Naive thymus-derived CD4-positive, alpha-beta T cell (primary cell): ENCODE measurements around the gene ITGAX. TPM values are rescaled to one million over a fixed set of nuclear protein-coding genes. Genes with fewer than 3 reads are reported as not detected.

Experiments
- ATAC-seq: fragments of 150-1000 bp; cut with Tn5 transposase; 2 replicates; pipeline ENCODE4 v1.10.0; 2021; ENCODE audit warnings: mild to moderate bottlenecking, moderate library complexity
- CTCF ChIA-PET: fragments of 350-600 bp; sonication (Branson Sonifier 250); formaldehyde crosslinking; loops from one replicate; lab custom pipeline; 2021; ENCODE audit warnings: antibody characterized with exemption; lab: Charles Lee
- POLR2A ChIA-PET: fragments of 350-600 bp; sonication (Branson Sonifier 250); formaldehyde crosslinking; loops from one replicate; lab custom pipeline; 2021; ENCODE audit warnings: antibody characterized with exemption, inconsistent platforms; lab: Charles Lee
- DNase-seq, 9 donors: peaks; one replicate each; pipeline versions ENCODE4 v3.0.0 to v3.0.0-alpha.2; 2020 to 2022; ENCODE audit warnings: mixed read lengths in 1 of 9
- H3K27ac ChIP-seq: one replicate; pipeline ENCODE4 v1.7.0; 2013; ENCODE audit warnings: mild to moderate bottlenecking, low read depth, low read length, moderate library complexity
- H3K27me3 ChIP-seq, 2 donors: one replicate each; pipeline ENCODE4 v1.7.0; 2013; ENCODE audit warnings: low read length in 2 of 2, mild to moderate bottlenecking in 2 of 2, moderate library complexity in 2 of 2; ENCODE audit not compliant: control insufficient read depth in 2 of 2, insufficient read depth in 2 of 2
- H3K36me3 ChIP-seq, 3 experiments: 1 replicate in 2 of 3; 2 replicates in 1 of 3; pipeline ENCODE4 v1.7.0; 2013; ENCODE audit warnings: low read length in 3 of 3, mild to moderate bottlenecking in 3 of 3, moderate library complexity in 1 of 3; ENCODE audit not compliant: insufficient read depth in 3 of 3, control insufficient read depth in 2 of 3
- H3K4me1 ChIP-seq, 2 donors: one replicate each; pipeline ENCODE4 v1.7.0; 2013; ENCODE audit warnings: low read length in 2 of 2, mild to moderate bottlenecking in 2 of 2, moderate library complexity in 1 of 2; ENCODE audit not compliant: control insufficient read depth in 2 of 2, insufficient read depth in 2 of 2
- H3K4me3 ChIP-seq: 2 replicates; pipeline ENCODE4 v1.7.0; 2013; ENCODE audit warnings: mild to moderate bottlenecking, low read length
- H3K9me3 ChIP-seq, 3 experiments: 1 replicate in 2 of 3; 2 replicates in 1 of 3; pipeline ENCODE4 v1.7.0; 2013; ENCODE audit warnings: low read length in 3 of 3; ENCODE audit not compliant: control insufficient read depth in 2 of 3
- H3K27ac Mint-ChIP-seq, 9 donors: one replicate each; pipeline ENCODE4 v1.8.0; 2020 to 2022; ENCODE audit warnings: mixed read lengths in 9 of 9, mild to moderate bottlenecking in 8 of 9, moderate library complexity in 5 of 9, inconsistent platforms in 2 of 9
- H3K27me3 Mint-ChIP-seq, 5 donors: one replicate each; pipeline ENCODE4 v1.8.0; 2021 to 2022; ENCODE audit warnings: mixed read lengths in 5 of 5, mild to moderate bottlenecking in 1 of 5
- H3K36me3 Mint-ChIP-seq, 5 donors: one replicate each; pipeline ENCODE4 v1.8.0; 2020 to 2022; ENCODE audit warnings: mixed read lengths in 5 of 5, mild to moderate bottlenecking in 3 of 5, inconsistent platforms in 1 of 5
- H3K4me1 Mint-ChIP-seq, 7 donors: one replicate each; pipeline ENCODE4 v1.8.0; 2020 to 2022; ENCODE audit warnings: mixed read lengths in 7 of 7, mild to moderate bottlenecking in 3 of 7, inconsistent platforms in 1 of 7
- H3K4me3 Mint-ChIP-seq, 10 donors: one replicate each; pipeline ENCODE4 v1.8.0; 2020 to 2022; ENCODE audit warnings: mild to moderate bottlenecking in 10 of 10, mixed read lengths in 10 of 10, moderate library complexity in 6 of 10, inconsistent platforms in 2 of 10
- H3K9me3 Mint-ChIP-seq, 11 donors: one replicate each; pipeline ENCODE4 v1.8.0; 2020 to 2022; ENCODE audit warnings: mixed read lengths in 11 of 11, mild to moderate bottlenecking in 4 of 11, inconsistent platforms in 1 of 11, moderate library complexity in 1 of 11
- intact Hi-C, 2 donors: fragments of 100-400 bp; cut with micrococcal nuclease; formaldehyde crosslinking; loops; one replicate each; pipeline ENCODE4 v1.15.1; 2023
- polyA plus RNA-seq, 2 donors: library from polyadenylated mRNA; unstranded; fragments of 300-500 nt; fragmentation: Illumina TruSeq; gene quantifications; one replicate each; pipeline ENCODE4 v1.2.3, GENCODE V29; 2021
- total RNA-seq, 6 experiments: library from RNA in 5 of 6; stranded (reverse) in 5 of 6; gene quantifications; 1 replicate in 5 of 6; 2 replicates in 1 of 6; pipeline ENCODE4 v1.2.3 and lab custom pipeline; 2021 to 2026

ITGAX gene
- total and polyA plus RNA-seq, 7 experiments from 2014 or later = 0.05 to 306 (median 22.1) TPM; not detected in 1

DNA sequence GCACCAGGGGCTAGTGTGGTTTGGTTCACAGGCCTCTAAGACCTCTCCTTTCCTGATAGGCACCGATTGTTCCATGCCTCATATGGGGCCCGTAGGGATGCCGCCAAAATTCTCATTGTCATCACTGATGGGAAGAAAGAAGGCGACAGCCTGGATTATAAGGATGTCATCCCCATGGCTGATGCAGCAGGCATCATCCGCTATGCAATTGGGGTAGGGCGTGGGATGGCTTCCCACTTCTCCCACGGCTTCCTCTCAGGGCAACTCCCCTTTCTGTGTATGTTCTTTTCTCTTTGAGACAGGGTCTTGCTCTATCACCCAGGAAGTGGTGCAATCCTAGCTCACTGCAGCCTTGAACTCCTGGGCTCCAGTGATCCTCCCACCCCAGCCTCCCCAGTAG lies 5.3 kb downstream of the ITGAX start:
- no peaks in the 10 kb centered on the region for H3K27me3 Mint-ChIP-seq
- H3K36me3 Mint-ChIP-seq = peaks cover 0 to 6% (median 0%) of the 10 kb centered on the region in 5 donors
- H3K4me3 ChIP-seq = no peak overlapping the region
- no peaks in the 10 kb centered on the region for H3K36me3 ChIP-seq
- DNase-seq (no peak), ATAC-seq (no peak)
- no peak overlapping the region for H3K27ac Mint-ChIP-seq
- peaks cover 0 to 13% of the 10 kb centered on the region in 2 donors for H3K4me1 ChIP-seq
- no peaks in the 10 kb centered on the region for H3K9me3 ChIP-seq
- no peak overlapping the region for H3K27ac ChIP-seq
- intact Hi-C loops = no loop called here
- H3K27me3 ChIP-seq = no peaks in the 10 kb centered on the region
- peaks cover 0 to 3% (median 0%) of the 10 kb centered on the region in 11 donors for H3K9me3 Mint-ChIP-seq
- H3K4me3 Mint-ChIP-seq = no peak overlapping the region
- POLR2A ChIA-PET = no interaction called here
- H3K4me1 Mint-ChIP-seq = peaks cover 0 to 38% (median 8%) of the 10 kb centered on the region in 7 donors
- CTCF ChIA-PET = no interaction called here

DNA sequence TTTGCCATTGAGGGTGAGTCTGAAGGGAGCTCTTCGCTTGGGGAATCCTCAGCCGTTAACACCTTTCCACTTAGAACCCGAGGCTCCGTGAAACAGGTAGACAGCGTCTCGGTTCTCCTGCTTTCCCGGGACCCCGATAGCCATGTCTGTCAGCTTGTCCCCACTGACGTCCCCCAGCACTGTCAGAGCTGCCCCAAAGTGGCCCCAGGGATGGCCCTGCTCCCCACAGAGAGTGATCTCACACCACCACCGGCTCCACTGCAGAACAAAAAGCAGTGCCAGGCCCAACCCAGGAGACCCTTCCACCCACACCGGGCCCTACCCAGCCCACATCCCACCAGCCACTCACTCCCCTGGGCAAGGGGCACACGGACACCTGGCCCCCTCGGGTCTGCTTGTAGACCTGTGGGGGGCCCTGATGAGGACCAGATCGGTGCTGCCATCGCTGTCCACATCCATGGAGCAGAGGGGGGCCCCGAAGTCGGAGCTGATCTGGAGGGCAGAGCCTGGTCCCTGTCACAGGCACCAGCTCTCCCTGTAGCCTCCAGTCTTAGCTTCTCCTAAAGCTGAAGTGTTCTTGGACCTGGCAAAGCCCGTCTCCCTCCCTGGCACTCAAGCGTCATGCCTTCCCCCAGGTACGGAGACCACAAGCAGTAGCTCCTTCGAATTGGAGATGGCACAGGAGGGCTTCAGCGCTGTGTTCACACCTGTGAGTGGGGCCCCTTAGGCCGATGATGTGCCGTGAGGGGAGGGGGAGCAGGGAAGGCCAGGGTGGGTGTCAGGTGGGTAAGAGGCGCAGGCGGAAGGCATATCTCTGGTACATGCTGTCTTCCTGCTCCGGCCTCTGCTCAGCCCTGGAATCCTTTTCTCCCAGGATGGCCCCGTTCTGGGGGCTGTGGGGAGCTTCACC lies 6.5 kb downstream of the ITGAX start:
- H3K4me3 Mint-ChIP-seq = no peak overlapping the region
- H3K27ac Mint-ChIP-seq = peak overlapping the region in 1 of 9 donors; percentile 9
- DNase-seq (no peak), ATAC-seq (no peak)
- Histone ChIP-seq H3K27me3 (no peaks in the 10 kb centered on the region), H3K4me1 (peaks cover 0 to 16% of the 10 kb centered on the region in 2 donors), H3K9me3 (no peaks in the 10 kb centered on the region), H3K27ac (no peak overlapping the region), H3K4me3 (no peak overlapping the region), H3K36me3 (no peaks in the 10 kb centered on the region)
- peaks cover 0 to 3% (median 0%) of the 10 kb centered on the region in 11 donors for H3K9me3 Mint-ChIP-seq
- H3K27me3 Mint-ChIP-seq = no peaks in the 10 kb centered on the region
- peaks cover 0 to 32% (median 8%) of the 10 kb centered on the region in 7 donors for H3K4me1 Mint-ChIP-seq
- POLR2A ChIA-PET = no interaction called here
- intact Hi-C loops = no loop called here
- CTCF ChIA-PET = no interaction called here
- H3K36me3 Mint-ChIP-seq = peaks cover 0 to 9% (median 0%) of the 10 kb centered on the region in 5 donors

GRCh38 chr16:31362476-31363405 lies 7.8 kb downstream of the ITGAX start:
- no peaks in the 10 kb centered on the region for H3K36me3 ChIP-seq
- H3K4me3 ChIP-seq = no peak overlapping the region
- Mint-ChIP-seq H3K27me3 (no peaks in the 10 kb centered on the region), H3K9me3 (peaks cover 0 to 3% (median 0%) of the 10 kb centered on the region in 11 donors), H3K4me1 (peaks cover 6 to 36% (median 12%) of the 10 kb centered on the region in 7 donors), H3K27ac (no peak overlapping the region), H3K36me3 (peaks cover 0 to 13% (median 0%) of the 10 kb centered on the region in 5 donors), H3K4me3 (peak overlapping the region in 1 of 10 donors; percentile 48)
- H3K27me3 ChIP-seq = no peaks in the 10 kb centered on the region
- DNase-seq (no peak), ATAC-seq (no peak)
- no peaks in the 10 kb centered on the region for H3K9me3 ChIP-seq
- CTCF ChIA-PET = no interaction called here
- intact Hi-C loops = no loop called here
- POLR2A ChIA-PET = no interaction called here
- no peak overlapping the region for H3K27ac ChIP-seq
- peaks cover 0 to 16% of the 10 kb centered on the region in 2 donors for H3K4me1 ChIP-seq

DNA sequence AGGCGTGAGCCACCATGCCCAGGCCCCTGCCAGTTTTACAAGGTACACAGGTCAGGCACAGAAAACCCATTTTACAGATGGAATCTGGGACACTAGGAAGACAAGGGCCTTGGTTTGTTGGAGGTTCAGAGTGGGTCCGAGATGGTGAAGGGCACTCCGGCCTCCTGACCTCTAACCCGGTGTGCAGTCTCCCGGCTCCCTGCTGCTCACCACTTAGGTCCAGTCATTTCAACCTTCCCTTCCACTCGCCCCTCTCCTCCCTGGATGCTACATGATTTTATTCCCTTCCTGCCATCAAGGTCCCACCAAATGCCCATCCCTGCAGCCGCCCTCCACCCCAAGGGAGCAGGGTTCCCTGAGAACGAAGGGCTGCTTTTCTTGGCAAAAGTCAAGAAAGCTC lies 8.7 kb downstream of the ITGAX start:
- Histone ChIP-seq H3K27me3 (no peaks in the 10 kb centered on the region), H3K27ac (no peak overlapping the region), H3K9me3 (no peaks in the 10 kb centered on the region), H3K4me1 (peaks cover 0 to 16% of the 10 kb centered on the region in 2 donors), H3K36me3 (no peaks in the 10 kb centered on the region), H3K4me3 (no peak overlapping the region)
- ATAC-seq (no peak), DNase-seq (no peak)
- Mint-ChIP-seq H3K27ac (no peak overlapping the region), H3K4me3 (peak overlapping the region in 1 of 10 donors; percentile 48), H3K27me3 (no peaks in the 10 kb centered on the region), H3K9me3 (peaks cover 0 to 3% (median 0%) of the 10 kb centered on the region in 11 donors), H3K36me3 (peaks cover 0 to 15% (median 0%) of the 10 kb centered on the region in 5 donors), H3K4me1 (peaks cover 6 to 35% (median 12%) of the 10 kb centered on the region in 7 donors)
- ChIA-PET POLR2A (no interaction called here), CTCF (no interaction called here)
- intact Hi-C loops = no loop called here

DNA sequence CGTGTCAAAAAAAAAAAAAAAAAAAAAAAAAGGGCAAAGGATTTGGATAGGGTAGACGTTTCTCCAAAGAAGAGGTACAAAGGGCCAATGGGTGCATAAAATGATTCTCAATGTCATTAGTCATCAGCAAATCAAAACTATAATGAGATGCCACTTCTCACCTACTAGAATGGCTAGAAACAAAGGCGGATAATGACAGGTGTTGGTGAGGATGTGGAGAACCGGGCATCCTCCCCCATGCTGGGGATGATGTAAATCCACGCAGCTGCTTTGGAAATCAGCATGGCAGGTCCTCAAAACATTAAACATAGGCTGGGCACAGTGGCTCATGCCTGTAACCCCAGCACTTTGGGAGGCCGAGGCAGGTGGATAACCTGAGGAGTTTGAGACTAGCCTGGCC lies 9.4 kb downstream of the ITGAX start:
- no peak for DNase-seq
- Histone ChIP-seq H3K27ac (no peak overlapping the region), H3K4me3 (no peak overlapping the region), H3K4me1 (peaks cover 0 to 16% of the 10 kb centered on the region in 2 donors), H3K27me3 (no peaks in the 10 kb centered on the region), H3K9me3 (no peaks in the 10 kb centered on the region), H3K36me3 (no peaks in the 10 kb centered on the region)
- Mint-ChIP-seq H3K4me3 (no peak overlapping the region), H3K4me1 (peaks cover 6 to 32% (median 12%) of the 10 kb centered on the region in 7 donors), H3K36me3 (peaks cover 0 to 15% (median 0%) of the 10 kb centered on the region in 5 donors), H3K27ac (no peak overlapping the region), H3K9me3 (peaks cover 0 to 3% (median 0%) of the 10 kb centered on the region in 11 donors), H3K27me3 (no peaks in the 10 kb centered on the region)
- ChIA-PET CTCF (interaction anchor here (0.6 kb wide), 1 partner anchor 99 kb away, joined by 3 read pairs; no protein-coding TSS in a partner anchor), POLR2A (no interaction called here)
- no peak for ATAC-seq
- intact Hi-C loops = no loop called here

DNA sequence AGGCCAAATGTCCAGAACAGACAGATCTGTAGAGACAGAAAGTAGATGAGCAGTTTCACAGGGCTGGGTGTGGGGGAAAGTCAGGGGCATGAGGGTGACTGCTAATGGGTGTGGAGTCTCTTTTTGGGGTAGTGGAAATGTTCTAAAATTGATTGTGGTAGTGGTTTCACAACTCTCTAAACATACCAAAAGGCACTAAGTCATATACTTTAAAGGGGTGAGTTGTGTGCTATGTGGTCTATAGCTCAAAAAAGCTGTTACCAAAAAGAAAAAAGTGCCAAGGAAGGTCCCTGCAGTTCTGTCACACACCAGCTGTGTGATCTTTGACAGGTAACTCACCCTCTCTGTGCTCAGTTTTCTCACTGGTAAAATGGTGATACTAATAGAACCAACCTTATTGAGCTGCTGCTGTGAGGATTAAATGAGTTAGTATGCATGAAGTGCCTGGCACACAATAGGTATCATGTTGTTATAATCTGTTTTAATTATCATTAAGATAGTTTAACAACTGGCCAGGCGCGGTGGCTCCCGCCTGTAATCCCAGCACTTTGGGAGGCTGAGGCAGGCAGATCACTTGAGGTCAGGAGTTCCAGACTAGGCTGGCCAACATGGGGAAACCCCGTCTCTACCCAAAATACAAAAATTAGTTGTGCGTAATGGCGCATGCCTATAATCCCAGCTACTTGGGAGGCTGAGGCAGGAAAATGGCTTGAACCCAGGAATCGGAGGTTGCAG lies 10.3 kb downstream of the ITGAX start:
- Mint-ChIP-seq H3K27me3 (no peaks in the 10 kb centered on the region), H3K9me3 (peaks cover 0 to 3% (median 0%) of the 10 kb centered on the region in 11 donors), H3K4me3 (peak overlapping the region in 1 of 10 donors; percentile 0), H3K36me3 (peaks cover 0 to 15% (median 0%) of the 10 kb centered on the region in 5 donors), H3K27ac (peak overlapping the region in 1 of 9 donors; percentile 44), H3K4me1 (peaks cover 6 to 32% (median 12%) of the 10 kb centered on the region in 7 donors)
- ChIA-PET POLR2A (no interaction called here), CTCF (no interaction called here)
- no peak for DNase-seq
- intact Hi-C loops = no loop called here
- Histone ChIP-seq H3K27me3 (no peaks in the 10 kb centered on the region), H3K4me3 (no peak overlapping the region), H3K27ac (no peak overlapping the region), H3K4me1 (peaks cover 0 to 16% of the 10 kb centered on the region in 2 donors), H3K36me3 (no peaks in the 10 kb centered on the region), H3K9me3 (no peaks in the 10 kb centered on the region)
- ATAC-seq = peak; percentile 64
